NB4 (cell line): ENCODE measurements around the gene ACBD6.

Experiments
- MYC ChIP-seq: IDR thresholded peaks from 2 replicates; pipeline ENCODE4 v1.6.1; 2011; ENCODE audit warnings: low read depth, low read length
- POLR2A ChIP-seq: IDR thresholded peaks from 2 replicates; pipeline ENCODE4 v1.6.1; 2011; ENCODE audit warnings: mild to moderate bottlenecking; ENCODE audit not compliant: insufficient read length; ENCODE audit errors: extremely low read depth
- TF ChIP-seq, protein P1 (sequence below): IDR thresholded peaks from one replicate; pipeline ENCODE4 v1.5.1; 2012; ENCODE audit warnings: low read depth, low read length

DNA sequence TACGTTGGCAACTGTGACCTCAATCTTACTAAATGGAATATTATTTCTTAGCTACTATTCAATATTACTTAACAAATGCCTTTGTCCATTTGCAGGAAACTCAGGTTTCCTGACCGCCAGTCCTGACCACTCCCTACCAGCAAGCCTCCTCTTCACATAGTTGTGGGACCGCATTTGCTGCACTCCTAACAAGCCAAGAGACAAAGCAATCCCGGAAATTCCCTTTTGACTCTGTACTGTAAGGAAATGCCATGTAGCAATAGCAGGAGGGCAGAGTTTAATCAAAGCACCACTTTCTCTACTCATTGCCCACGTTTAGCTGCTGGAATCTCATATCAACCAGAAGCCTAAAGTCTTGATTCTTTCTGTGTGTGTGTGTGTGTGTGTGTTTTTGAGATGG, 28.1 kb upstream of the ACBD6 start:
- TF ChIP-seq, protein P1, sequence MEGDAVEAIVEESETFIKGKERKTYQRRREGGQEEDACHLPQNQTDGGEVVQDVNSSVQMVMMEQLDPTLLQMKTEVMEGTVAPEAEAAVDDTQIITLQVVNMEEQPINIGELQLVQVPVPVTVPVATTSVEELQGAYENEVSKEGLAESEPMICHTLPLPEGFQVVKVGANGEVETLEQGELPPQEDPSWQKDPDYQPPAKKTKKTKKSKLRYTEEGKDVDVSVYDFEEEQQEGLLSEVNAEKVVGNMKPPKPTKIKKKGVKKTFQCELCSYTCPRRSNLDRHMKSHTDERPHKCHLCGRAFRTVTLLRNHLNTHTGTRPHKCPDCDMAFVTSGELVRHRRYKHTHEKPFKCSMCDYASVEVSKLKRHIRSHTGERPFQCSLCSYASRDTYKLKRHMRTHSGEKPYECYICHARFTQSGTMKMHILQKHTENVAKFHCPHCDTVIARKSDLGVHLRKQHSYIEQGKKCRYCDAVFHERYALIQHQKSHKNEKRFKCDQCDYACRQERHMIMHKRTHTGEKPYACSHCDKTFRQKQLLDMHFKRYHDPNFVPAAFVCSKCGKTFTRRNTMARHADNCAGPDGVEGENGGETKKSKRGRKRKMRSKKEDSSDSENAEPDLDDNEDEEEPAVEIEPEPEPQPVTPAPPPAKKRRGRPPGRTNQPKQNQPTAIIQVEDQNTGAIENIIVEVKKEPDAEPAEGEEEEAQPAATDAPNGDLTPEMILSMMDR = no peak
- no peak for TF ChIP-seq MYC
- no peak for TF ChIP-seq POLR2A
